WTC11 (cell line): ENCODE results near the gene SORL1. TPM values are rescaled to one million over a fixed set of nuclear protein-coding genes. Genes with fewer than 3 reads are reported as not detected.
A peak's percentile ranks its signal among the peaks of the same experiment; 100 is the strongest.

Experiments
- AFF4 ChIP-seq: sonication (generic); formaldehyde crosslinking; IDR thresholded peaks from 2 replicates; pipeline ENCODE4 v1.8.1; 2023; ENCODE audit warnings: mild to moderate bottlenecking, missing genetic modification reagents, borderline replicate concordance
- CBFB ChIP-seq: sonication (generic); formaldehyde crosslinking; IDR thresholded peaks from 2 replicates; pipeline ENCODE4 v1.8.1; 2022; ENCODE audit warnings: mild to moderate bottlenecking, low read depth, missing genetic modification reagents
- CREB1 ChIP-seq: sonication (generic); formaldehyde crosslinking; IDR thresholded peaks from 2 replicates; pipeline ENCODE4 v1.8.0; 2023; ENCODE audit warnings: mild to moderate bottlenecking, missing genetic modification reagents
- EMX1 ChIP-seq: fragments of 250-450 bp; sonication (Bioruptor Pico); IDR thresholded peaks from 2 replicates; pipeline ENCODE4 v1.8.0; 2021; ENCODE audit warnings: mild to moderate bottlenecking
- FOXP4 ChIP-seq: sonication (generic); formaldehyde crosslinking; IDR thresholded peaks from 2 replicates; pipeline ENCODE4 v1.8.0; 2022; ENCODE audit warnings: mild to moderate bottlenecking, missing genetic modification reagents
- JAZF1 ChIP-seq: fragments of 250-450 bp; sonication (Bioruptor Pico); IDR thresholded peaks from 2 replicates; pipeline ENCODE4 v1.9.0; 2021; ENCODE audit warnings: moderate library complexity, mild to moderate bottlenecking, inconsistent platforms
- MLX ChIP-seq: sonication (generic); formaldehyde crosslinking; IDR thresholded peaks from 2 replicates; pipeline ENCODE4 v1.8.1; 2023; ENCODE audit warnings: mild to moderate bottlenecking, missing genetic modification reagents, moderate library complexity
- MXD4 ChIP-seq: fragments of 250-450 bp; sonication (Bioruptor Pico); IDR thresholded peaks from 2 replicates; pipeline ENCODE4 v1.8.0; 2021; ENCODE audit warnings: mild to moderate bottlenecking, moderate library complexity, borderline replicate concordance
- NR1H2 ChIP-seq: sonication (generic); formaldehyde crosslinking; IDR thresholded peaks from 2 replicates; pipeline ENCODE4 v1.9.0; 2021; ENCODE audit warnings: mild to moderate bottlenecking, moderate library complexity, missing genetic modification reagents
- PREB ChIP-seq: sonication (generic); formaldehyde crosslinking; IDR thresholded peaks from 2 replicates; pipeline ENCODE4 v1.8.1; 2022; ENCODE audit warnings: mild to moderate bottlenecking, missing genetic modification reagents, moderate library complexity, borderline replicate concordance
- STAT6 ChIP-seq: sonication (generic); formaldehyde crosslinking; conservative IDR thresholded peaks from 2 replicates; pipeline ENCODE4 v1.8.1; 2023; ENCODE audit warnings: mild to moderate bottlenecking, low read depth, missing genetic modification reagents, moderate library complexity
- ZNF138 ChIP-seq: sonication (generic); formaldehyde crosslinking; conservative IDR thresholded peaks from 2 replicates; pipeline ENCODE4 v1.8.1; 2022; ENCODE audit warnings: mild to moderate bottlenecking, moderate library complexity, missing genetic modification reagents
- ZNF396 ChIP-seq: fragments of 250-450 bp; sonication (Bioruptor Pico); IDR thresholded peaks from 2 replicates; pipeline ENCODE4 v1.8.0; 2021; ENCODE audit warnings: mild to moderate bottlenecking, moderate library complexity, borderline replicate concordance
- ZSCAN18 ChIP-seq: fragments of 250-450 bp; sonication (Bioruptor Pico); IDR thresholded peaks from 2 replicates; pipeline ENCODE4 v2.1.2; 2022; ENCODE audit warnings: mild to moderate bottlenecking, moderate library complexity
- total RNA-seq: library from RNA; stranded (reverse); gene quantifications from 3 replicates; pipeline ENCODE4 v1.2.3, GENCODE V29; 2021

SORL1 gene
- total RNA-seq, 1 experiment from 2014 or later = 87.1 TPM

GRCh38 chr11:121478226-121478894 is 26.2 kb downstream of the SORL1 start (continued):
- no peak for TF ChIP-seq AFF4
- no peak for TF ChIP-seq MLX (CRISPR knock-in tag)
- no peak for TF ChIP-seq MXD4 (CRISPR knock-in tag)
- TF ChIP-seq NR1H2 = no peak
- no peak for TF ChIP-seq CREB1
- no peak for TF ChIP-seq JAZF1 (CRISPR knock-in tag)
- TF ChIP-seq PREB (CRISPR knock-in tag) = no peak
- TF ChIP-seq FOXP4 (CRISPR knock-in tag) = no peak
- TF ChIP-seq CBFB (CRISPR knock-in tag) = no peak
- no peak for TF ChIP-seq STAT6 (CRISPR knock-in tag)
- no peak for TF ChIP-seq ZNF396 (CRISPR knock-in tag)
- TF ChIP-seq ZNF138 (CRISPR knock-in tag) = 0 out of 2 replicates have a peak, but pooled peaks have one; percentile 30
- no peak for TF ChIP-seq EMX1 (CRISPR knock-in tag)
- no peak for TF ChIP-seq ZSCAN18 (CRISPR knock-in tag)
